ENCODE measurements around the gene MADCAM1. TPM values are rescaled to one million over a fixed set of nuclear protein-coding genes. Genes with fewer than 3 reads are reported as not detected.

Gene MADCAM1
- total RNA-seq, 2 experiments from 2014 or later = 0.44 to 1.0 TPM

GRCh38 chr19:541699-542098 lies 45.4 kb downstream of the MADCAM1 start:
- H3K27me3 Mint-ChIP-seq = no peaks in the 10 kb centered on the region
- POLR2A ChIA-PET = interaction anchor here (1.1 to 1.9 kb wide), 3 partner anchors 9 to 30 kb away, joined by 3 to 10 read pairs (median 4); no protein-coding TSS in a partner anchor
- H3K4me3 Mint-ChIP-seq = no peak overlapping the region
- DNase-seq = no peak
- ATAC-seq (ENCODE audit: low read depth) = no peak
- peaks cover 4% of the 10 kb centered on the region for H3K36me3 Mint-ChIP-seq
- H3K4me1 Mint-ChIP-seq = peaks cover 20% of the 10 kb centered on the region
- no peaks in the 10 kb centered on the region for H3K9me3 Mint-ChIP-seq
- no peak overlapping the region for H3K27ac Mint-ChIP-seq

- peaks cover 20% of the 10 kb centered on the region for H3K4me1 Mint-ChIP-seq
- no peak for DNase-seq
- POLR2A ChIA-PET = interaction anchor here (1.0 to 1.9 kb wide), 4 partner anchors 10 to 69 kb away, joined by 3 to 10 read pairs (median 4); no protein-coding TSS in a partner anchor
- H3K36me3 Mint-ChIP-seq = peaks cover 4% of the 10 kb centered on the region
- no peaks in the 10 kb centered on the region for H3K9me3 Mint-ChIP-seq
- no peaks in the 10 kb centered on the region for H3K27me3 Mint-ChIP-seq
- no peak overlapping the region for H3K27ac Mint-ChIP-seq
- H3K4me3 Mint-ChIP-seq = no peak overlapping the region
- ATAC-seq (ENCODE audit: low read depth) = no peak
These were observed 46.0 kb downstream of the MADCAM1 start for GRCh38 chr19:542173-542866.

GRCh38 chr19:543910-544608 lies 47.8 kb downstream of the MADCAM1 start, which contains the start of gene GZMM:
GZMM (plus strand) TSS chr19:544053; CDS start chr19:544072, 19 bp downstream.
- DNase-seq (peak; percentile 84), ATAC-seq (ENCODE audit: low read depth) (peak; percentile 88)
- H3K9me3 Mint-ChIP-seq = no peaks in the 10 kb centered on the region
- H3K4me3 Mint-ChIP-seq = peak within 1 kb of the TSS; percentile 92
- POLR2A ChIA-PET = interaction anchor here (1.0 to 2.6 kb wide), 3 partner anchors 10 to 29 kb away, joined by 4 to 19 read pairs (median 6); partner anchors contain the start of genes BSG and CDC34
- H3K36me3 Mint-ChIP-seq = peaks cover 3% of the 10 kb centered on the region
- no peaks in the 10 kb centered on the region for H3K27me3 Mint-ChIP-seq
- peak within 1 kb of the TSS; percentile 96 for H3K27ac Mint-ChIP-seq
- peaks cover 23% of the 10 kb centered on the region for H3K4me1 Mint-ChIP-seq

- Mint-ChIP-seq H3K27ac (no peak overlapping the region), H3K36me3 (peaks cover 3% of the 10 kb centered on the region), H3K27me3 (no peaks in the 10 kb centered on the region), H3K9me3 (no peaks in the 10 kb centered on the region), H3K4me1 (peaks cover 23% of the 10 kb centered on the region), H3K4me3 (no peak overlapping the region)
- POLR2A ChIA-PET = interaction anchor here (1.2 kb wide), 1 partner anchor 36 kb away, joined by 6 read pairs; no protein-coding TSS in a partner anchor
- DNase-seq = no peak
- no peak for ATAC-seq (ENCODE audit: low read depth)
These were observed 50.8 kb downstream of the MADCAM1 start for GRCh38 chr19:547117-547516.

- Mint-ChIP-seq H3K4me1 (peaks cover 23% of the 10 kb centered on the region), H3K4me3 (no peak overlapping the region), H3K27me3 (no peaks in the 10 kb centered on the region), H3K27ac (no peak overlapping the region), H3K9me3 (no peaks in the 10 kb centered on the region), H3K36me3 (peaks cover 3% of the 10 kb centered on the region)
- DNase-seq = no peak
- no peak for ATAC-seq (ENCODE audit: low read depth)
- POLR2A ChIA-PET = no interaction called here
These were observed 51.8 kb downstream of the MADCAM1 start for GRCh38 chr19:547836-548720.

GRCh38 chr19:548886-549830 lies 52.9 kb downstream of the MADCAM1 start:
- H3K4me3 Mint-ChIP-seq = no peak overlapping the region
- peaks cover 12% of the 10 kb centered on the region for H3K4me1 Mint-ChIP-seq
- H3K9me3 Mint-ChIP-seq = no peaks in the 10 kb centered on the region
- H3K36me3 Mint-ChIP-seq = peaks cover 1% of the 10 kb centered on the region
- H3K27ac Mint-ChIP-seq = no peak overlapping the region
- no peak for DNase-seq
- POLR2A ChIA-PET = no interaction called here
- no peaks in the 10 kb centered on the region for H3K27me3 Mint-ChIP-seq
- no peak for ATAC-seq (ENCODE audit: low read depth)

- Mint-ChIP-seq H3K9me3 (no peaks in the 10 kb centered on the region), H3K36me3 (no peaks in the 10 kb centered on the region), H3K4me1 (no peaks in the 10 kb centered on the region), H3K27me3 (no peaks in the 10 kb centered on the region), H3K4me3 (no peak overlapping the region), H3K27ac (no peak overlapping the region)
- POLR2A ChIA-PET = interaction anchor here (0.7 kb wide), 1 partner anchor 519 kb away, joined by 3 read pairs; no protein-coding TSS in a partner anchor
- DNase-seq = no peak
- no peak for ATAC-seq (ENCODE audit: low read depth)
These were observed 58.5 kb downstream of the MADCAM1 start for GRCh38 chr19:554817-555216.

Other genes with a start within 250 kb of the MADCAM1 start
- gene PLPP2, start 205.1 kb upstream of the MADCAM1 start, total RNA-seq = not detected
- gene MIER2, start 151.7 kb upstream of the MADCAM1 start, total RNA-seq = 10 to 100 TPM; 23.4 to 24.9 TPM
- not detected for gene C2CD4C, start 87.3 kb upstream of the MADCAM1 start, total RNA-seq
- gene SHC2, start 35.5 kb upstream of the MADCAM1 start, total RNA-seq = under 1 TPM; 0.40 to 0.53 TPM
- gene TPGS1, start 11.0 kb downstream of the MADCAM1 start, total RNA-seq = 10 to 100 TPM; 27.0 to 27.2 TPM
- 10 to 100 TPM; 49.2 to 51.5 TPM for gene CDC34, start 35.3 kb downstream of the MADCAM1 start, total RNA-seq
- gene GZMM, start 47.6 kb downstream of the MADCAM1 start, total RNA-seq = 10 to 100 TPM; 81.5 to 84.5 TPM
- 100 to 1,000 TPM; 183 to 196 TPM for gene BSG, start 76.1 kb downstream of the MADCAM1 start, total RNA-seq
- 1 to 10 TPM; 1.0 to 1.2 TPM for gene HCN2, start 93.4 kb downstream of the MADCAM1 start, total RNA-seq
- gene POLRMT, start 137.1 kb downstream of the MADCAM1 start, total RNA-seq = 10 to 100 TPM; 63.2 to 65.1 TPM
- 1 to 10 TPM in 1 of 2 experiments, under 1 TPM in 1; 0.72 to 1.1 TPM for gene FGF22, start 143.4 kb downstream of the MADCAM1 start, total RNA-seq
- 10 to 100 TPM; 79.0 to 84.8 TPM for gene RNF126, start 166.7 kb downstream of the MADCAM1 start, total RNA-seq
- gene FSTL3, start 179.9 kb downstream of the MADCAM1 start, total RNA-seq = 1 to 10 TPM; 2.6 to 2.9 TPM
- not detected for gene PRSS57, start 199.0 kb downstream of the MADCAM1 start, total RNA-seq
- gene PALM, start 212.4 kb downstream of the MADCAM1 start, total RNA-seq = not detected